HepG2 (cell line): ENCODE measurements around the gene CLDN11. TPM values are rescaled to one million over a fixed set of nuclear protein-coding genes. Genes with fewer than 3 reads are reported as not detected.
A peak's percentile ranks its signal among the peaks of the same experiment; 100 is the strongest.

Source experiments
- ISX ChIP-seq: sonication (generic); formaldehyde crosslinking; conservative IDR thresholded peaks from 2 replicates; pipeline ENCODE4 v1.5.0; 2020; ENCODE audit warnings: missing genetic modification reagents
- NFIC ChIP-seq: IDR thresholded peaks from 2 replicates; pipeline ENCODE4 v1.6.1; 2012; ENCODE audit warnings: mild to moderate bottlenecking, low read length, inconsistent platforms
- NR2F6 ChIP-seq, 2 experiments: IDR thresholded peaks; 2 replicates each; pipeline ENCODE4 v1.6.1; 2016; ENCODE audit warnings: antibody characterized with exemption in 1 of 2, mild to moderate bottlenecking in 1 of 2
- ZNF180 ChIP-seq: sonication (generic); formaldehyde crosslinking; IDR thresholded peaks from 2 replicates; pipeline ENCODE4 v1.4.0; 2020; ENCODE audit warnings: low read depth, missing genetic modification reagents, borderline replicate concordance
- ZNF432 ChIP-seq: sonication (generic); formaldehyde crosslinking; IDR thresholded peaks from 2 replicates; pipeline ENCODE4 v1.5.0; 2020; ENCODE audit warnings: missing genetic modification reagents, mild to moderate bottlenecking, borderline replicate concordance
- ZNF615 ChIP-seq: sonication (generic); formaldehyde crosslinking; IDR thresholded peaks from 2 replicates; pipeline ENCODE4 v1.5.0; 2020; ENCODE audit warnings: mild to moderate bottlenecking, missing genetic modification reagents, borderline replicate concordance
- ZNF652 ChIP-seq: IDR thresholded peaks from 2 replicates; pipeline ENCODE4 v1.6.1; 2016; ENCODE audit warnings: low read depth, borderline replicate concordance
- ZNF773 ChIP-seq: sonication (generic); formaldehyde crosslinking; IDR thresholded peaks from 2 replicates; pipeline ENCODE4 v1.4.0; 2020; ENCODE audit warnings: missing genetic modification reagents, borderline replicate concordance
- ZSCAN29 ChIP-seq: sonication (generic); formaldehyde crosslinking; conservative IDR thresholded peaks from 2 replicates; pipeline ENCODE4 v1.4.0; 2020; ENCODE audit warnings: mild to moderate bottlenecking, missing genetic modification reagents
- polyA plus RNA-seq, 8 experiments: library from polyadenylated mRNA; depleted of rRNA in 3 of 8; stranded (reverse) in 7 of 8; unstranded in 1 of 8; fragments of >200 nt; fragmentation: Illumina TruSeq in 4 of 8; extraction: Trizol in 4 of 8; gene quantifications; 2 replicates each; pipeline versions ENCODE4 v1.2.1 to v1.2.3, GENCODE V29; 2011 to 2016; ENCODE audit warnings: low read depth in 4 of 8, missing spikeins in 1 of 8, mixed read lengths in 1 of 8; ENCODE audit not compliant: insufficient read depth in 1 of 8
- total RNA-seq, 5 experiments: library from RNA; depleted of rRNA; stranded (reverse); fragments of >200 nt; fragmentation: Illumina TruSeq; extraction: Trizol; gene quantifications; 2 replicates each; pipeline ENCODE4 v1.2.3, GENCODE V29; 2016; ENCODE audit warnings: low read depth in 1 of 5
- TF ChIP-seq, protein P1 (sequence below): sonication (generic); formaldehyde crosslinking; IDR thresholded peaks from 2 replicates; pipeline ENCODE4 v1.5.1; 2020; ENCODE audit warnings: mild to moderate bottlenecking, missing genetic modification reagents, moderate library complexity
- TF ChIP-seq, protein P2 (sequence below): fragments of 450-650 bp; IDR thresholded peaks from 2 replicates; pipeline ENCODE4 v1.6.1; 2017; ENCODE audit warnings: mild to moderate bottlenecking
- TF ChIP-seq, protein P3 (sequence below): sonication (generic); formaldehyde crosslinking; IDR thresholded peaks from 2 replicates; pipeline ENCODE4 v1.5.1; 2020; ENCODE audit warnings: mild to moderate bottlenecking, missing genetic modification reagents, borderline replicate concordance
- TF ChIP-seq, protein P4 (sequence below): sonication (generic); formaldehyde crosslinking; IDR thresholded peaks from 2 replicates; pipeline ENCODE4 v1.5.0; 2020; ENCODE audit warnings: mild to moderate bottlenecking, missing genetic modification reagents, borderline replicate concordance

Gene CLDN11
- total and polyA plus RNA-seq, 2 of the 13 experiments (the other 11 are each of a cell fraction or from before 2014, with no cell fraction given), result 4.2 to 4.9 TPM

DNA sequence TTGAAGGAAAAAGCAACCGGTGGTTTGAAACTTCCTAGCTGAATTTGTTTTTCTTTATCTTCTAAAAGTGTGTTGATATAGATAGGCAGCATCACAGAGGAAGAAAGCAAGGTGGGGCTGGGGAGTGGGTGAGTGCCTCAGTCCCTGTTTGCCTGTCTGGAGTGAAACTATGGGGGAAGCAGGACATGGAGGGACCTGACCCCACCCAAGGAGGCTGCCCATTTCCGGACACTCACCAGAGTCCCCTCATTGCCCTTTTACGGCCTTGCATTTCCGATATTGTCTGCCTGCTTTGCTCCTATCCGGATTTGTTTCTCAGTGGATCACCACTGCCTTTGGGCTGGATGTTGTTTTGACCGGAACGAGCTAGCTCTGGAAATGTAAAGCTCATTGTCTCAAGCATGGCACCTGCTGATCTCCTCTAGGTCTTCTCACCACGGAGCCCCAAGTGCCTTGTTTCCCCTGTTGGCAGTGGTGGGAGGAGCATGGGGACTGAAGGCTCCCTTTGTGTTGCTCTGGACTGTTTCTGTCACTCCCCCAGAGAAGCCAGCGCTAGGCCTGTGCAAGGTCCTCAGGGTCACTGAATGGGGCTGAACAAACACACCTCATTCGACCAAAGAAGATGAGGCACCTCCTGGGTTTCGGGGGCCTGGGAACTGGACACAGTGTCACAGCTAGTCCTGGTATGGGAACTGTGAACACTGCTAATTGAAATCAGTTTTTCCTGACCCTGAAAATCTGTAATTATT is 7.0 kb downstream of the CLDN11 start (continued):
- TF ChIP-seq, protein P1, sequence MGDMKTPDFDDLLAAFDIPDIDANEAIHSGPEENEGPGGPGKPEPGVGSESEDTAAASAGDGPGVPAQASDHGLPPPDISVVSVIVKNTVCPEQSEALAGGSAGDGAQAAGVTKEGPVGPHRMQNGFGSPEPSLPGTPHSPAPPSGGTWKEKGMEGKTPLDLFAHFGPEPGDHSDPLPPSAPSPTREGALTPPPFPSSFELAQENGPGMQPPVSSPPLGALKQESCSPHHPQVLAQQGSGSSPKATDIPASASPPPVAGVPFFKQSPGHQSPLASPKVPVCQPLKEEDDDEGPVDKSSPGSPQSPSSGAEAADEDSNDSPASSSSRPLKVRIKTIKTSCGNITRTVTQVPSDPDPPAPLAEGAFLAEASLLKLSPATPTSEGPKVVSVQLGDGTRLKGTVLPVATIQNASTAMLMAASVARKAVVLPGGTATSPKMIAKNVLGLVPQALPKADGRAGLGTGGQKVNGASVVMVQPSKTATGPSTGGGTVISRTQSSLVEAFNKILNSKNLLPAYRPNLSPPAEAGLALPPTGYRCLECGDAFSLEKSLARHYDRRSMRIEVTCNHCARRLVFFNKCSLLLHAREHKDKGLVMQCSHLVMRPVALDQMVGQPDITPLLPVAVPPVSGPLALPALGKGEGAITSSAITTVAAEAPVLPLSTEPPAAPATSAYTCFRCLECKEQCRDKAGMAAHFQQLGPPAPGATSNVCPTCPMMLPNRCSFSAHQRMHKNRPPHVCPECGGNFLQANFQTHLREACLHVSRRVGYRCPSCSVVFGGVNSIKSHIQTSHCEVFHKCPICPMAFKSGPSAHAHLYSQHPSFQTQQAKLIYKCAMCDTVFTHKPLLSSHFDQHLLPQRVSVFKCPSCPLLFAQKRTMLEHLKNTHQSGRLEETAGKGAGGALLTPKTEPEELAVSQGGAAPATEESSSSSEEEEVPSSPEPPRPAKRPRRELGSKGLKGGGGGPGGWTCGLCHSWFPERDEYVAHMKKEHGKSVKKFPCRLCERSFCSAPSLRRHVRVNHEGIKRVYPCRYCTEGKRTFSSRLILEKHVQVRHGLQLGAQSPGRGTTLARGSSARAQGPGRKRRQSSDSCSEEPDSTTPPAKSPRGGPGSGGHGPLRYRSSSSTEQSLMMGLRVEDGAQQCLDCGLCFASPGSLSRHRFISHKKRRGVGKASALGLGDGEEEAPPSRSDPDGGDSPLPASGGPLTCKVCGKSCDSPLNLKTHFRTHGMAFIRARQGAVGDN (CRISPR knock-in tag), result peak; percentile 77
- TF ChIP-seq ZNF615 (CRISPR knock-in tag), result no peak
- no peak for TF ChIP-seq ZNF652 (CRISPR knock-in tag)
- no peak for TF ChIP-seq ZNF432
- peak; percentile 85; the same call in 1 of the 2 replicates for TF ChIP-seq ZSCAN29
- no peak for TF ChIP-seq ZNF180
- TF ChIP-seq ZNF773 (CRISPR knock-in tag), result no peak
- TF ChIP-seq, protein P2, sequence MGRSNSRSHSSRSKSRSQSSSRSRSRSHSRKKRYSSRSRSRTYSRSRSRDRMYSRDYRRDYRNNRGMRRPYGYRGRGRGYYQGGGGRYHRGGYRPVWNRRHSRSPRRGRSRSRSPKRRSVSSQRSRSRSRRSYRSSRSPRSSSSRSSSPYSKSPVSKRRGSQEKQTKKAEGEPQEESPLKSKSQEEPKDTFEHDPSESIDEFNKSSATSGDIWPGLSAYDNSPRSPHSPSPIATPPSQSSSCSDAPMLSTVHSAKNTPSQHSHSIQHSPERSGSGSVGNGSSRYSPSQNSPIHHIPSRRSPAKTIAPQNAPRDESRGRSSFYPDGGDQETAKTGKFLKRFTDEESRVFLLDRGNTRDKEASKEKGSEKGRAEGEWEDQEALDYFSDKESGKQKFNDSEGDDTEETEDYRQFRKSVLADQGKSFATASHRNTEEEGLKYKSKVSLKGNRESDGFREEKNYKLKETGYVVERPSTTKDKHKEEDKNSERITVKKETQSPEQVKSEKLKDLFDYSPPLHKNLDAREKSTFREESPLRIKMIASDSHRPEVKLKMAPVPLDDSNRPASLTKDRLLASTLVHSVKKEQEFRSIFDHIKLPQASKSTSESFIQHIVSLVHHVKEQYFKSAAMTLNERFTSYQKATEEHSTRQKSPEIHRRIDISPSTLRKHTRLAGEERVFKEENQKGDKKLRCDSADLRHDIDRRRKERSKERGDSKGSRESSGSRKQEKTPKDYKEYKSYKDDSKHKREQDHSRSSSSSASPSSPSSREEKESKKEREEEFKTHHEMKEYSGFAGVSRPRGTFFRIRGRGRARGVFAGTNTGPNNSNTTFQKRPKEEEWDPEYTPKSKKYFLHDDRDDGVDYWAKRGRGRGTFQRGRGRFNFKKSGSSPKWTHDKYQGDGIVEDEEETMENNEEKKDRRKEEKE, result no peak
- TF ChIP-seq, protein P3, sequence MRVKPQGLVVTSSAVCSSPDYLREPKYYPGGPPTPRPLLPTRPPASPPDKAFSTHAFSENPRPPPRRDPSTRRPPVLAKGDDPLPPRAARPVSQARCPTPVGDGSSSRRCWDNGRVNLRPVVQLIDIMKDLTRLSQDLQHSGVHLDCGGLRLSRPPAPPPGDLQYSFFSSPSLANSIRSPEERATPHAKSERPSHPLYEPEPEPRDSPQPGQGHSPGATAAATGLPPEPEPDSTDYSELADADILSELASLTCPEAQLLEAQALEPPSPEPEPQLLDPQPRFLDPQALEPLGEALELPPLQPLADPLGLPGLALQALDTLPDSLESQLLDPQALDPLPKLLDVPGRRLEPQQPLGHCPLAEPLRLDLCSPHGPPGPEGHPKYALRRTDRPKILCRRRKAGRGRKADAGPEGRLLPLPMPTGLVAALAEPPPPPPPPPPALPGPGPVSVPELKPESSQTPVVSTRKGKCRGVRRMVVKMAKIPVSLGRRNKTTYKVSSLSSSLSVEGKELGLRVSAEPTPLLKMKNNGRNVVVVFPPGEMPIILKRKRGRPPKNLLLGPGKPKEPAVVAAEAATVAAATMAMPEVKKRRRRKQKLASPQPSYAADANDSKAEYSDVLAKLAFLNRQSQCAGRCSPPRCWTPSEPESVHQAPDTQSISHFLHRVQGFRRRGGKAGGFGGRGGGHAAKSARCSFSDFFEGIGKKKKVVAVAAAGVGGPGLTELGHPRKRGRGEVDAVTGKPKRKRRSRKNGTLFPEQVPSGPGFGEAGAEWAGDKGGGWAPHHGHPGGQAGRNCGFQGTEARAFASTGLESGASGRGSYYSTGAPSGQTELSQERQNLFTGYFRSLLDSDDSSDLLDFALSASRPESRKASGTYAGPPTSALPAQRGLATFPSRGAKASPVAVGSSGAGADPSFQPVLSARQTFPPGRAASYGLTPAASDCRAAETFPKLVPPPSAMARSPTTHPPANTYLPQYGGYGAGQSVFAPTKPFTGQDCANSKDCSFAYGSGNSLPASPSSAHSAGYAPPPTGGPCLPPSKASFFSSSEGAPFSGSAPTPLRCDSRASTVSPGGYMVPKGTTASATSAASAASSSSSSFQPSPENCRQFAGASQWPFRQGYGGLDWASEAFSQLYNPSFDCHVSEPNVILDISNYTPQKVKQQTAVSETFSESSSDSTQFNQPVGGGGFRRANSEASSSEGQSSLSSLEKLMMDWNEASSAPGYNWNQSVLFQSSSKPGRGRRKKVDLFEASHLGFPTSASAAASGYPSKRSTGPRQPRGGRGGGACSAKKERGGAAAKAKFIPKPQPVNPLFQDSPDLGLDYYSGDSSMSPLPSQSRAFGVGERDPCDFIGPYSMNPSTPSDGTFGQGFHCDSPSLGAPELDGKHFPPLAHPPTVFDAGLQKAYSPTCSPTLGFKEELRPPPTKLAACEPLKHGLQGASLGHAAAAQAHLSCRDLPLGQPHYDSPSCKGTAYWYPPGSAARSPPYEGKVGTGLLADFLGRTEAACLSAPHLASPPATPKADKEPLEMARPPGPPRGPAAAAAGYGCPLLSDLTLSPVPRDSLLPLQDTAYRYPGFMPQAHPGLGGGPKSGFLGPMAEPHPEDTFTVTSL (CRISPR knock-in tag), result peak; percentile 69; the same call in 1 of the 2 replicates
- no peak for TF ChIP-seq NFIC
- no peak for TF ChIP-seq ISX (CRISPR knock-in tag)
- TF ChIP-seq, protein P4, sequence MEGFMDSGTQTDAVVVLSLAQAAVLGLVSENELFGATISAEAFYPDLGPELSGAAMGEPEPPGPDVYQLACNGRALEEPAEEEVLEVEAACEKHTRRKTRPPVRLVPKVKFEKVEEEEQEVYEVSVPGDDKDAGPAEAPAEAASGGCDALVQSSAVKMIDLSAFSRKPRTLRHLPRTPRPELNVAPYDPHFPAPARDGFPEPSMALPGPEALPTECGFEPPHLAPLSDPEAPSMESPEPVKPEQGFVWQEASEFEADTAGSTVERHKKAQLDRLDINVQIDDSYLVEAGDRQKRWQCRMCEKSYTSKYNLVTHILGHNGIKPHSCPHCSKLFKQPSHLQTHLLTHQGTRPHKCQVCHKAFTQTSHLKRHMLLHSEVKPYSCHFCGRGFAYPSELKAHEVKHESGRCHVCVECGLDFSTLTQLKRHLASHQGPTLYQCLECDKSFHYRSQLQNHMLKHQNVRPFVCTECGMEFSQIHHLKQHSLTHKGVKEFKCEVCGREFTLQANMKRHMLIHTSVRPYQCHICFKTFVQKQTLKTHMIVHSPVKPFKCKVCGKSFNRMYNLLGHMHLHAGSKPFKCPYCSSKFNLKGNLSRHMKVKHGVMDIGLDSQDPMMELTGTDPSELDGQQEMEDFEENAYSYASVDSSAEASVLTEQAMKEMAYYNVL (CRISPR knock-in tag), result peak; percentile 81; the same call in 1 of the 2 replicates
- peak; percentile 88 for TF ChIP-seq NR2F6 (IDR thresholded peaks at IDR 0.05)
- peak; percentile 90 for TF ChIP-seq NR2F6 (CRISPR knock-in tag; IDR thresholded peaks at IDR 0.05)
